Psoas muscle (tissue), 8 donors: ENCODE data around the gene AKAP9. TPM values are rescaled to one million over a fixed set of nuclear protein-coding genes. Genes with fewer than 3 reads are reported as not detected.

Experiments
- ATAC-seq, 4 donors: fragments of 200-7000 bp; cut with Tn5 transposase; one replicate each; pipeline ENCODE4 v1.9.1; 2020; ENCODE audit warnings: moderate library complexity in 3 of 4, mild to moderate bottlenecking in 2 of 4
- DNase-seq, 2 donors: peaks; one replicate each; pipeline ENCODE4 v3.0.0-alpha.2; 2020
- H3K27ac ChIP-seq: fragments of 200-600 bp; one replicate; pipeline ENCODE4 v1.8.0; 2022
- H3K27me3 ChIP-seq, 3 donors: fragments of 200-600 bp in 1 of 3; one replicate each; pipeline versions ENCODE4 v1.6.1 to v1.8.0; 2013 to 2022; ENCODE audit warnings: low read length in 2 of 3, mild to moderate bottlenecking in 2 of 3, moderate library complexity in 1 of 3; ENCODE audit not compliant: insufficient read depth in 3 of 3
- H3K36me3 ChIP-seq, 2 donors: fragments of 200-600 bp in 1 of 2; one replicate each; pipeline versions ENCODE4 v1.6.1 to v1.8.0; 2013 to 2022; ENCODE audit warnings: low read depth in 1 of 2, mild to moderate bottlenecking in 1 of 2, moderate library complexity in 1 of 2; ENCODE audit not compliant: insufficient read depth in 1 of 2
- H3K4me1 ChIP-seq: fragments of 200-600 bp; one replicate; pipeline ENCODE4 v1.8.0; 2022
- H3K4me3 ChIP-seq: fragments of 200-600 bp; one replicate; pipeline ENCODE4 v1.8.0; 2022; ENCODE audit warnings: mild to moderate bottlenecking
- H3K9me3 ChIP-seq: fragments of 200-600 bp; one replicate; pipeline ENCODE4 v1.8.0; 2022
- CTCF ChIP-seq: fragments of 200-600 bp; IDR thresholded peaks from one replicate; pipeline ENCODE4 v1.8.0; 2022; ENCODE audit warnings: antibody characterized with exemption
- WGBS, 3 donors: extraction: QIAGEN DNeasy Blood & Tissue Kit; methylation state at CpG; one replicate each; pipeline versions ENCODE4 v1.1.6 to v1.1.7; 2013; 5-methylcytosine and 5-hydroxymethylcytosine counted together
- intact Hi-C, 2 donors: fragments of 100-400 bp; cut with DNase I; formaldehyde crosslinking; loops; one replicate each; pipeline versions ENCODE4 v1.11.0 to v1.14.2; 2022
- polyA plus RNA-seq, 3 donors: library from polyadenylated mRNA; stranded (reverse); fragments of 200-250 nt; gene quantifications; one replicate each; pipeline ENCODE4 v1.2.3, GENCODE V29; 2013
- total RNA-seq, 4 donors: library from RNA; stranded (reverse); fragmentation: NEBNext Ultra II Directional in 2 of 4; extraction: Animal tissue kit (Norgen Biotek cat#: 25700) in 2 of 4; gene quantifications; one replicate each; pipeline versions ENCODE4 v1.2.1 to v1.2.4, GENCODE V29; 2021 to 2023
- donor health status: healthy with polysubstance abuse.
- donor health status: DM: no; HTN: no; CAD: no; lungs with moderate emphysema.
- donor health status: Bipolar disorder and iron deficiency.
- donor health status: healthy.
- donor health status: DM: yes; HTN: yes; CAD: no.
- donor health status: DM: no; HTN: no; CAD: no.
- donor health status: DM: no; HTN: no; CAD: no.
- donor health status: DM: yes; HTN: yes; CAD: no.

Gene AKAP9
- total and polyA plus RNA-seq, 7 donors = 6.0 to 44.4 (median 24.6) TPM

GRCh38 chr7:92044148-92044547 is 103.5 kb downstream of the AKAP9 start:
- Histone ChIP-seq H3K4me3 (peak overlapping the region; percentile 47), H3K27me3 (no peaks in the 10 kb centered on the region), H3K9me3 (no peaks in the 10 kb centered on the region), H3K4me1 (peaks cover 28% of the 10 kb centered on the region), H3K36me3 (peaks cover 0 to 66% of the 10 kb centered on the region in 2 donors), H3K27ac (peak overlapping the region; percentile 84)
- DNase-seq = no peak
- WGBS, 3 donors = 19 to 26% (median 22%) methylated on average over 3 of the region's 3 CpGs
- peak; percentile 78 to 92 (median 80) for ATAC-seq
- TF ChIP-seq CTCF = no peak
- intact Hi-C loops = no loop called here

- no peaks in the 10 kb centered on the region for H3K9me3 ChIP-seq
- no peak for TF ChIP-seq CTCF
- peak; percentile 35 to 56 (median 41) for ATAC-seq
- H3K27ac ChIP-seq = peak overlapping the region; percentile 84
- H3K36me3 ChIP-seq = peaks cover 0 to 72% of the 10 kb centered on the region in 2 donors
- WGBS, 3 donors = 60 to 73% (median 73%) methylated on average over 1 of the region's 1 CpG
- H3K4me3 ChIP-seq = no peak overlapping the region
- H3K4me1 ChIP-seq = peaks cover 28% of the 10 kb centered on the region
- DNase-seq = no peak
- intact Hi-C loops = no loop called here
- no peaks in the 10 kb centered on the region for H3K27me3 ChIP-seq
These were observed 104.3 kb downstream of the AKAP9 start for GRCh38 chr7:92044940-92045339.

GRCh38 chr7:92051655-92052054 is 111.0 kb downstream of the AKAP9 start:
- ATAC-seq = no peak
- TF ChIP-seq CTCF = no peak
- intact Hi-C loops = no loop called here
- Histone ChIP-seq H3K27ac (peak overlapping the region; percentile 23), H3K36me3 (peaks cover 6 to 53% of the 10 kb centered on the region in 2 donors), H3K4me1 (no peaks in the 10 kb centered on the region), H3K27me3 (no peaks in the 10 kb centered on the region), H3K4me3 (no peak overlapping the region), H3K9me3 (no peaks in the 10 kb centered on the region)
- DNase-seq = no peak

- intact Hi-C loops = no loop called here
- TF ChIP-seq CTCF = no peak
- no peak for DNase-seq
- 85 to 88% (median 88%) methylated on average over 2 of the region's 2 CpGs for WGBS, 3 donors
- Histone ChIP-seq H3K4me3 (no peak overlapping the region), H3K27ac (peak overlapping the region; percentile 23), H3K9me3 (no peaks in the 10 kb centered on the region), H3K4me1 (peaks cover under 1% of the 10 kb centered on the region), H3K36me3 (peaks cover 6 to 48% of the 10 kb centered on the region in 2 donors), H3K27me3 (no peaks in the 10 kb centered on the region)
- ATAC-seq = no peak
These were observed 111.5 kb downstream of the AKAP9 start for GRCh38 chr7:92052159-92052558.

- Histone ChIP-seq H3K9me3 (no peaks in the 10 kb centered on the region), H3K4me1 (peaks cover 6% of the 10 kb centered on the region), H3K4me3 (no peak overlapping the region), H3K27ac (peak overlapping the region; percentile 23), H3K36me3 (peaks cover 6 to 43% of the 10 kb centered on the region in 2 donors), H3K27me3 (no peaks in the 10 kb centered on the region)
- DNase-seq = no peak
- no peak for ATAC-seq
- intact Hi-C loops = no loop called here
- TF ChIP-seq CTCF = no peak
- WGBS, 3 donors = 55 to 69% (median 66%) methylated on average over 3 of the region's 3 CpGs
These were observed 112.0 kb downstream of the AKAP9 start for GRCh38 chr7:92052684-92053083.
